A673 (cell line): ENCODE measurements around the gene HCST. TPM values are rescaled to one million over a fixed set of nuclear protein-coding genes. Genes with fewer than 3 reads are reported as not detected.

ENCODE experiments used
- Bru-seq: library from RNA; stranded (reverse); fragments of 400-500 nt; gene quantifications from one replicate; lab custom pipeline; 2021; lab: Mats Ljungman, UMichigan
- BruChase-seq, 2 experiments: library from RNA; stranded (reverse); fragments of 400-500 nt; gene quantifications; one replicate each; lab custom pipeline; 2021; lab: Mats Ljungman, UMichigan
- BruUV-seq: library from RNA; stranded (reverse); fragments of 400-500 nt; replicated peaks from 2 replicates; lab custom pipeline; 2021; lab: Mats Ljungman, UMichigan
- CTCF ChIA-PET: fragments of 300-600 bp; sonication (Branson Sonifier 250); formaldehyde crosslinking; loops from one replicate; lab custom pipeline; 2022; ENCODE audit warnings: antibody characterized with exemption; lab: Charles Lee
- POLR2A ChIA-PET: fragments of 300-600 bp; sonication (Branson Sonifier 250); formaldehyde crosslinking; loops from one replicate; lab custom pipeline; 2022; ENCODE audit warnings: antibody characterized with exemption; ENCODE audit not compliant: low non-redundant PET; lab: Charles Lee
- DNase-seq: peaks from one replicate; pipeline ENCODE4 v3.0.0-alpha.2; 2015; ENCODE audit warnings: low spot score
- H3K27ac ChIP-seq: fragments of 200-600 bp; sonication (generic); 2 replicates; pipeline ENCODE4 v1.5.1; 2016; ENCODE audit warnings: mixed run types, low read depth, mild to moderate bottlenecking, mixed read lengths, antibody characterized with exemption, low read length; ENCODE audit not compliant: poor library complexity, severe bottlenecking
- H3K27me3 ChIP-seq: fragments of 200-600 bp; sonication (generic); replicated peaks from 2 replicates; pipeline ENCODE4 v1.6.1; 2017; ENCODE audit warnings: mixed run types, low read depth, mild to moderate bottlenecking, mixed read lengths, antibody characterized with exemption, low read length; ENCODE audit not compliant: insufficient read depth, poor library complexity
- H3K36me3 ChIP-seq: fragments of 200-600 bp; sonication (generic); 2 replicates; pipeline ENCODE4 v1.6.1; 2016; ENCODE audit warnings: mixed run types, mild to moderate bottlenecking, mixed read lengths, antibody characterized with exemption, low read length; ENCODE audit not compliant: insufficient read depth, poor library complexity, severe bottlenecking
- H3K4me1 ChIP-seq: fragments of 200-600 bp; sonication (generic); 2 replicates; pipeline ENCODE4 v1.6.1; 2017; ENCODE audit warnings: mixed run types, mild to moderate bottlenecking, mixed read lengths, antibody characterized with exemption, low read length; ENCODE audit not compliant: insufficient read depth, poor library complexity, severe bottlenecking
- H3K4me3 ChIP-seq: fragments of 200-600 bp; sonication (generic); 2 replicates; pipeline ENCODE4 v1.5.1; 2016; ENCODE audit warnings: low read depth, mixed run types, mild to moderate bottlenecking, mixed read lengths, low read length; ENCODE audit not compliant: poor library complexity, severe bottlenecking
- H3K9me3 ChIP-seq: fragments of 200-600 bp; sonication (generic); 2 replicates; pipeline ENCODE4 v1.6.1; 2016; ENCODE audit warnings: mixed run types, low read depth, mild to moderate bottlenecking, mixed read lengths, antibody characterized with exemption, low read length; ENCODE audit not compliant: poor library complexity, severe bottlenecking
- EZH2 ChIP-seq: fragments of 200-600 bp; sonication (generic); IDR thresholded peaks from 2 replicates; pipeline ENCODE4 v1.6.1; 2017; ENCODE audit warnings: borderline replicate concordance, low read depth, mild to moderate bottlenecking, mixed read lengths, antibody characterized with exemption, low read length; ENCODE audit not compliant: poor library complexity, severe bottlenecking
- intact Hi-C: fragments of 100-400 bp; cut with micrococcal nuclease; formaldehyde crosslinking; loops from one replicate; pipeline ENCODE4 v1.10.0; 2022; ENCODE audit not compliant: unreplicated experiment
- long read RNA-seq: library from polyadenylated mRNA; stranded (forward); transcript quantifications from one replicate; pipeline ENCODE4 v2.0.0, GENCODE V29; 2022
- total RNA-seq: library from RNA; stranded (reverse); gene quantifications from 2 replicates; pipeline ENCODE4 v1.2.3, GENCODE V29; 2021
- TF ChIP-seq, protein P1 (sequence below): fragments of 300-800, 200-600 bp; sonication (generic); conservative IDR thresholded peaks from 2 replicates; pipeline ENCODE4 v1.5.1; 2017; ENCODE audit warnings: low read depth, mild to moderate bottlenecking, antibody characterized with exemption, low read length, moderate library complexity, mixed read lengths

HCST gene, protein sequence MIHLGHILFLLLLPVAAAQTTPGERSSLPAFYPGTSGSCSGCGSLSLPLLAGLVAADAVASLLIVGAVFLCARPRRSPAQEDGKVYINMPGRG
- total RNA-seq = 4.2 and 4.5 TPM in 2 replicates
- Bru-seq, nascent RNA = percentile 25 among the genes with signal in this experiment
- percentile 36 among the genes with signal in this experiment for BruChase-seq, experiment 1, labeled RNA remaining after a 2-hour chase
- BruChase-seq, experiment 2, labeled RNA remaining after a 6-hour chase = percentile 39 among the genes with signal in this experiment
- long read RNA-seq, partial matches to known transcripts = 0 of 4 reads
- long read RNA-seq, other reads (novel, unspliced or antisense) = 0 of 4 reads

DNA sequence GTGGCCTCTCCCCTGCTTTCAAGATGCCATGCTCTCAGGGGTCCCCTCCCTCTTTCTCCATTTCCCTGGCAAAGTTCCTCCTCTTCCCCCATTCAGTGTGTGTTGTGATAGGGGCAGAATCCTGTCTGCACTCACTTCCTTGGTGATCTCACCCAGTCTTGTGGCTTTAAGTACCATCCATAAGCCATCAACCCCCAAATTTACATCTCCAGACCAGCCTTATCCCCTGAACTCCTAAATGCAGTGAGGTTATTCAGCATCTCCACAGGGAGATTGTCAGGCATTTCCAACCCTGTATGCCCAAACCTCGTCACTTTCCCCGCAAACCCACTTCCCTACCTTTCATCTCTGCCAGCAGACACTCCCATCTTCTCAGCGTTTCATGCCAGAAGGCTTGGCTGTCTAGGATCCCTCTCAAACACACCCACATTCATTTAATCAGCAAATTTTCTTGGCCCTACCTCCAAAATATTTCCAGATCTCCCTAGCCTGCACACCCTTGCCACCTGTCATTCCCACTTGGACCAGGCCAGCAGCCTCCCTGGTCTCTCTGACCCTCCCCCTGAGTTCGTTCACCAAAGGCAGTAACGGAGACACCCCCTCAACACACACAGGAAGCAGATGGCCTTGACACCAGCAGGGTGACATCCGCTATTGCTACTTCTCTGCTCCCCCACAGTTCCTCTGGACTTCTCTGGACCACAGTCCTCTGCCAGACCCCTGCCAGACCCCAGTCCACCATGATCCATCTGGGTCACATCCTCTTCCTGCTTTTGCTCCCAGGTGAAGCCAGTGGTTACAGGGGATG, at the start of gene HCST:
Gene HCST, plus strand, starts transcription at position 676 of the 808 bp plus-strand sequence. Its CDS starts 65 bp downstream, at position 741.
- intact Hi-C loops = no loop called here
- Histone ChIP-seq H3K4me1 (peaks cover 42% of the 10 kb centered on the region), H3K27me3 (no peaks in the 10 kb centered on the region), H3K27ac (peak within 1 kb of the TSS; percentile 80), H3K9me3 (no peaks in the 10 kb centered on the region), H3K4me3 (peak within 1 kb of the TSS; percentile 36), H3K36me3 (peaks cover 8% of the 10 kb centered on the region)
- peak; percentile 51 for DNase-seq
- no TSS peak for BruUV-seq
- no peak for TF ChIP-seq EZH2
- TF ChIP-seq, protein P1, sequence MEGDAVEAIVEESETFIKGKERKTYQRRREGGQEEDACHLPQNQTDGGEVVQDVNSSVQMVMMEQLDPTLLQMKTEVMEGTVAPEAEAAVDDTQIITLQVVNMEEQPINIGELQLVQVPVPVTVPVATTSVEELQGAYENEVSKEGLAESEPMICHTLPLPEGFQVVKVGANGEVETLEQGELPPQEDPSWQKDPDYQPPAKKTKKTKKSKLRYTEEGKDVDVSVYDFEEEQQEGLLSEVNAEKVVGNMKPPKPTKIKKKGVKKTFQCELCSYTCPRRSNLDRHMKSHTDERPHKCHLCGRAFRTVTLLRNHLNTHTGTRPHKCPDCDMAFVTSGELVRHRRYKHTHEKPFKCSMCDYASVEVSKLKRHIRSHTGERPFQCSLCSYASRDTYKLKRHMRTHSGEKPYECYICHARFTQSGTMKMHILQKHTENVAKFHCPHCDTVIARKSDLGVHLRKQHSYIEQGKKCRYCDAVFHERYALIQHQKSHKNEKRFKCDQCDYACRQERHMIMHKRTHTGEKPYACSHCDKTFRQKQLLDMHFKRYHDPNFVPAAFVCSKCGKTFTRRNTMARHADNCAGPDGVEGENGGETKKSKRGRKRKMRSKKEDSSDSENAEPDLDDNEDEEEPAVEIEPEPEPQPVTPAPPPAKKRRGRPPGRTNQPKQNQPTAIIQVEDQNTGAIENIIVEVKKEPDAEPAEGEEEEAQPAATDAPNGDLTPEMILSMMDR = no peak
- ChIA-PET CTCF (no interaction called here), POLR2A (no interaction called here)

DNA sequence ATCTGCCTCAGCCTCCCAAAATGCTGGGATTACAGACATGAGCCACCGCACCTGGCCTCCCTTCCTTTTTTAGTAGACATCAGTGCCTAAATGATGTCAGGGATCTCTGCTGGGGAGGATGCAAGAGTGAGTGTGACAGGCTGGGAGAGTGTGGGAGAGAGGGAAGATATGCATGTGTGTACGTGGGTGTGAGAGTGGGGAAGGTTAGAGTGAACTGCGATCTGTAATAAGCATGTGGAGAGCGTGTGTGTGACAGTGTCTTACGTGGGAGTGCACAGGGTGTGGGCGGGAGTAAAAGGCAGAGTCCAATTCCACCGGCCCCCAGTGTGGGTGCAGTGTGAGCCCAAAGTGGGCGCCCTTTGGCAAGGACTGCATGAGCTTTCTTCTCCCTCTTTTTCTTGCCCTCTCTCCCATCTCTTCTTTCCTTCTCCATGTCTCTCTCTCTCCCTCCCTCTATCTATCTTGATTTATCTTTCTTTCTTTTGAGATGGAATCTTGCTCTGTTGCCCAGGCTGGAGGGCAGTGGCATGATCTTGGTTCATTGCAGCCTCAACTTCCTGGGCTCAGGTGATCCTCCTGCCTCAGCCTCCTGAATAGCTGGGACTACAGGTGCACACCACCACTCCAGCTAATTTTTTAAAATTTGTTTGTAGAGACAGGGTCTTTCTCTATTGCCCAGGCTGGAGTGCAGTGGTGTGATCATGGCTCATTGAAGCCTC, 49.1 kb upstream of the HCST start:
- Histone ChIP-seq H3K27me3 (peaks cover 31% of the 10 kb centered on the region), H3K9me3 (no peaks in the 10 kb centered on the region), H3K36me3 (no peaks in the 10 kb centered on the region), H3K4me1 (peaks cover 13% of the 10 kb centered on the region), H3K4me3 (no peak overlapping the region), H3K27ac (no peak overlapping the region)
- POLR2A ChIA-PET = no interaction called here
- CTCF ChIA-PET = no interaction called here
- TF ChIP-seq, protein P1 = no peak
- no peak for TF ChIP-seq EZH2
- no peak for DNase-seq
- BruUV-seq = no TSS peak
- intact Hi-C loops = no loop called here

DNA sequence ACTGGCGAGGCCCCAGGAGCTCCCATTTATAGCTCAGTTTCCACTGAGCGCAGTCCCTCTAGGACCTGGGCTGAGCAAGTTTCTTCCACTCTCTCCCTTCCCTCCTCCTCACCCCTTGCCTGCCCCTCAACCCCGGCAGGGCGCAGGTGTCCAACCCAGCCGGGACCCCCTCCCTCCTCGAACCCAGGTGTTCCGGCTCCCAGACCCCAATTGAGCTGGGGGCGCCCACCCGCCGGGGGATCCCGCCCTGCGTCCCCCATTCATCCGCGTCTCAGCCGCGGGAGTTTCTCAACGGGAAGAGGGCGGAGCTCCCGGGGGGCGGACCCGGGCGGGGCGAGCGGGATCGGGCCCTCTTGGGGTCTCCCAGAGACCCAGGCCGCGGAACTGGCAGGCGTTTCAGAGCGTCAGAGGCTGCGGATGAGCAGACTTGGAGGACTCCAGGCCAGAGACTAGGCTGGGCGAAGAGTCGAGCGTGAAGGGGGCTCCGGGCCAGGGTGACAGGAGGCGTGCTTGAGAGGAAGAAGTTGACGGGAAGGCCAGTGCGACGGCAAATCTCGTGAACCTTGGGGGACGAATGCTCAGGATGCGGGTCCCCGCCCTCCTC, 45.7 kb upstream of the HCST start, which contains the start of gene KIRREL2:
Gene KIRREL2, plus strand, starts transcription at position 366 of the 604 bp plus-strand sequence. Its CDS starts 209 bp downstream, at position 575.
- ChIA-PET CTCF (no interaction called here), POLR2A (no interaction called here)
- H3K9me3 ChIP-seq = no peaks in the 10 kb centered on the region
- BruUV-seq = no TSS peak
- H3K36me3 ChIP-seq = no peaks in the 10 kb centered on the region
- TF ChIP-seq, protein P1 = no peak
- no peak for TF ChIP-seq EZH2
- intact Hi-C loops = no loop called here
- H3K4me1 ChIP-seq = peaks cover 13% of the 10 kb centered on the region
- peak within 1 kb of the TSS; percentile 56 for H3K4me3 ChIP-seq
- peak; percentile 21 for DNase-seq
- peaks cover 16% of the 10 kb centered on the region for H3K27me3 ChIP-seq
- no peak within 1 kb of the TSS for H3K27ac ChIP-seq
